Nephron progenitor cell (in vitro differentiated cells): ENCODE results near the gene FOXA3.

Experiments
- DNase-seq: peaks from one replicate; pipeline ENCODE4 v3.0.0; 2021
- H3K27ac Mint-ChIP-seq: 2 replicates; pipeline ENCODE4 v1.8.0; 2021; ENCODE audit warnings: mild to moderate bottlenecking, moderate library complexity, mixed read lengths
- H3K27me3 Mint-ChIP-seq: 2 replicates; pipeline ENCODE4 v1.8.0; 2021; ENCODE audit warnings: mild to moderate bottlenecking, low read depth, mixed read lengths; ENCODE audit not compliant: poor library complexity
- H3K36me3 Mint-ChIP-seq: 2 replicates; pipeline ENCODE4 v1.8.0; 2021; ENCODE audit warnings: low read depth, mixed read lengths
- H3K4me1 Mint-ChIP-seq: 2 replicates; pipeline ENCODE4 v1.8.0; 2021; ENCODE audit warnings: mixed read lengths
- H3K4me3 Mint-ChIP-seq: 2 replicates; pipeline ENCODE4 v1.8.0; 2021; ENCODE audit warnings: mild to moderate bottlenecking, moderate library complexity, mixed read lengths
- H3K9me3 Mint-ChIP-seq: 2 replicates; pipeline ENCODE4 v1.8.0; 2021; ENCODE audit warnings: mild to moderate bottlenecking, moderate library complexity, mixed read lengths
- CTCF ChIP-seq: fragments of 200-600 bp; sonication (generic); IDR thresholded peaks from 2 replicates; pipeline ENCODE4 v1.5.0; 2021; ENCODE audit warnings: antibody characterized with exemption

Gene FOXA3

GRCh38 chr19:45902651-45903625, 38.8 kb downstream of the FOXA3 start:
- H3K27ac Mint-ChIP-seq: peak overlapping the region; percentile 64
- peaks cover 48% of the 10 kb centered on the region for H3K27me3 Mint-ChIP-seq
- no peaks in the 10 kb centered on the region for H3K9me3 Mint-ChIP-seq
- peak overlapping the region; percentile 79 for H3K4me3 Mint-ChIP-seq
- TF ChIP-seq CTCF: no peak
- peaks cover 10% of the 10 kb centered on the region for H3K4me1 Mint-ChIP-seq
- DNase-seq: peak; percentile 100
- peaks cover 26% of the 10 kb centered on the region for H3K36me3 Mint-ChIP-seq

- Mint-ChIP-seq H3K9me3 (no peaks in the 10 kb centered on the region), H3K27me3 (peaks cover 44% of the 10 kb centered on the region), H3K36me3 (peaks cover 10% of the 10 kb centered on the region), H3K4me3 (no peak overlapping the region), H3K27ac (no peak overlapping the region), H3K4me1 (peaks cover 10% of the 10 kb centered on the region)
- no peak for DNase-seq
- TF ChIP-seq CTCF: no peak
These were observed 40.9 kb downstream of the FOXA3 start for GRCh38 chr19:45905011-45905410.

GRCh38 chr19:45906221-45906620, 42.1 kb downstream of the FOXA3 start:
- Mint-ChIP-seq H3K4me3 (no peak overlapping the region), H3K27ac (no peak overlapping the region), H3K27me3 (peaks cover 35% of the 10 kb centered on the region), H3K36me3 (no peaks in the 10 kb centered on the region), H3K9me3 (no peaks in the 10 kb centered on the region), H3K4me1 (peaks cover 5% of the 10 kb centered on the region)
- DNase-seq: no peak
- no peak for TF ChIP-seq CTCF

GRCh38 chr19:45908956-45909355, 44.8 kb downstream of the FOXA3 start:
- no peaks in the 10 kb centered on the region for H3K9me3 Mint-ChIP-seq

GRCh38 chr19:45911291-45911690, 47.2 kb downstream of the FOXA3 start:
- H3K4me1 Mint-ChIP-seq: no peaks in the 10 kb centered on the region
- peaks cover 26% of the 10 kb centered on the region for H3K27me3 Mint-ChIP-seq
- H3K9me3 Mint-ChIP-seq: no peaks in the 10 kb centered on the region
- no peak overlapping the region for H3K27ac Mint-ChIP-seq
- no peaks in the 10 kb centered on the region for H3K36me3 Mint-ChIP-seq
- no peak for TF ChIP-seq CTCF
- no peak for DNase-seq
- no peak overlapping the region for H3K4me3 Mint-ChIP-seq

More at GRCh38 chr19:45908956-45909355, 44.8 kb downstream of the FOXA3 start:
- no peak for TF ChIP-seq CTCF
- H3K4me3 Mint-ChIP-seq: no peak overlapping the region
- no peaks in the 10 kb centered on the region for H3K36me3 Mint-ChIP-seq
- DNase-seq: no peak
- H3K27me3 Mint-ChIP-seq: peaks cover 29% of the 10 kb centered on the region
- peak overlapping the region; percentile 50 for H3K27ac Mint-ChIP-seq
- H3K4me1 Mint-ChIP-seq: no peaks in the 10 kb centered on the region
